D721Med (cell line): Measurements from ENCODE around the gene ATL1.
"Not testable (repeated sequence)": the region's sequence is repeated elsewhere in the genome, so short reads cannot be mapped to it uniquely, and the experiment has no call there.

Source experiments
- DNase-seq: peaks from one replicate; pipeline ENCODE4 v3.0.0; 2011; ENCODE audit warnings: low spot score; ENCODE audit not compliant: insufficient read length
- FAIRE-seq: peaks from 2 replicates; lab custom pipeline; 2011; peaks lifted over from hg19 to GRCh38; lab: Jason Lieb, UNC
- CTCF ChIP-seq: IDR thresholded peaks from 2 replicates; pipeline ENCODE4 v1.5.1; 2012; ENCODE audit warnings: mild to moderate bottlenecking, control low read depth; ENCODE audit not compliant: insufficient read depth; ENCODE audit errors: missing control alignments

The ATL1 gene

DNA sequence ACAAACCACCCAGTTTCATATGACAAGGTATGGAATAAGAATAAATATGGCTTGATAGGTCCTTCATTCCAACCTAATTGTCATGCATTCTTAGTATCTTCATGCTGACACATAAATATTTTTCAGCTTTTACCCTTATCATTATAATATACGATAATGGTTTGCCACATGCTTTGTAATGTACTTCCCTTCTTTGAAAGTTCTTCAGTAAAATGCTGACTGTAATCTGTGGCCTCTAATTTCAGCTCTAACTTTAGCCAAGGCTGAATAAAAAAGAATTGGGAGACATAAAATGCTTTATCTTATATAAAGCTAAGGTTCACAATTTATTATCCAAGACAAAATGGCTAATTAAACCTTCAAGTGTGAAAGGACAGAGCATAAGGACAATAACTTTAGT lies 24.9 kb upstream of the ATL1 start:
- TF ChIP-seq CTCF: no peak
- FAIRE-seq (no peak), DNase-seq (no peak)

- DNase-seq, FAIRE-seq: not testable (repeated sequence)
Observed at GRCh38 chr14:50538034-50538433, 21.9 kb upstream of the ATL1 start.

DNA sequence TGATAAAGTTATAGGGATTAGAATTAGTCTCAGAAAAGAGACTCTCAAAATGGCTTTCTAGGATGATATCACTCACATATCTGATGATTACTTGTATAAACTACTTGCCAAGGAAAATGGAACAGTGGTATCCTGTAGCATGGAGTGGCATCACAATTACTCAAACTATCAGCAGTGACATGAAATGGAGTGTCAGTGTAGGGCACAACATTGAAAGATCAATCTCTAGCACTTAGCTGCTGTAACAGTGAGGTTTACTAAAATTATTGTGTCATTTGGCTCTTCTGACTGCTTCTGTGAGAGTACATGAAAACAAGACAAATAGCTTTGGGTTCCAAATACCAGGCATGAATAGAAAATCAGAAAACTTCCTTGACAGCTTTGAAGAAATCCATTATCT lies 20.9 kb upstream of the ATL1 start:
- DNase-seq (no peak), FAIRE-seq (no peak)
- no peak for TF ChIP-seq CTCF

- DNase-seq: no peak
- no peak for FAIRE-seq
- no peak for TF ChIP-seq CTCF
Observed at GRCh38 chr14:50541159-50541567, 18.8 kb upstream of the ATL1 start.

DNA sequence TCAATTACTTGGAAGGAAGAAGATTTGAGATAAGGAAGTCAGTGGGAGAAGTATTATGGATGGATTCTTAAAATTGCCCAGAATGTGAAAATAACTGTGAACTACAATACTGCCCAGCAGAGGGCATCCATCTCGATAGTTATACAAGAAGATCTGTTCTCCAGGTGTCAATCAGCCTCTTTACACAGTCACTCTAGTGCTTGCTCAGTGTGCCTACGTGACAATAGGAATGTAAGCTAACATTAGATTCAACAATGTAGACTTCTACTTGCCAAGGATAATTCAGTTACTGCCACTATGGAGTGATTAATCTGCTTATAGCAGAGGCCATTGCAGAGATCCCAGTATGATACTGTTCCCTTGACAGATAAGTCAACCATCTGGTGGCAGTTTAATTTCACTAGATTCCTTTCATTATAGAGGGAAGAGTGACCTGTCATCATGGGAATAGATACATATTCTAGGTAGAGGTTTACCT lies 17.0 kb upstream of the ATL1 start:
- DNase-seq (no peak), FAIRE-seq (peak; percentile 93)
- TF ChIP-seq CTCF: peak; percentile 45

GRCh38 chr14:50544911-50545310 lies 15.0 kb upstream of the ATL1 start:
- no peak for TF ChIP-seq CTCF
- no peak for FAIRE-seq
- no peak for DNase-seq

- FAIRE-seq: no peak
Observed at GRCh38 chr14:50545618-50546017, 14.3 kb upstream of the ATL1 start.

More at GRCh38 chr14:50545618-50546017, 14.3 kb upstream of the ATL1 start:
- no peak for DNase-seq
- TF ChIP-seq CTCF: no peak
